ENCODE measurements around the gene EIF2AK2.

DNA sequence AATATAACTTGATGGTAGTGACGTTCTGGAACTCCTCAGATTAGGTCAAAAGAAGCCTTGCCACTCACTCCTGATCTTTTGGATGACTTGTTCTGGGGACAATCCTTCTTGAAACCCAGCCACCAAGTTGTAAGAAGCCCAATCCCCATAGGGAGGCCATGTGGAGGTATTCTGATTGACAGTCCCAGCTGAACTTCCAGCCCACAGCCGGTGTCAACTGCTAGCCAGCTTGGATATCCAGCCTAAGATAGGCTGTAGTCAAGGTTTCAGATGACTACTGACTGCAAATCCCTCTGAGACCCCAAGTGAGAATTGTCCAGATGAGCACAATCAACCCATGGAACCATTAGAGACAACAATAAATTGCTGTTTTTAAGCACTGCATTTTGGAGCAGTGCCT, 31.4 kb downstream of the EIF2AK2 start:
- TF ChIP-seq, protein P1, sequence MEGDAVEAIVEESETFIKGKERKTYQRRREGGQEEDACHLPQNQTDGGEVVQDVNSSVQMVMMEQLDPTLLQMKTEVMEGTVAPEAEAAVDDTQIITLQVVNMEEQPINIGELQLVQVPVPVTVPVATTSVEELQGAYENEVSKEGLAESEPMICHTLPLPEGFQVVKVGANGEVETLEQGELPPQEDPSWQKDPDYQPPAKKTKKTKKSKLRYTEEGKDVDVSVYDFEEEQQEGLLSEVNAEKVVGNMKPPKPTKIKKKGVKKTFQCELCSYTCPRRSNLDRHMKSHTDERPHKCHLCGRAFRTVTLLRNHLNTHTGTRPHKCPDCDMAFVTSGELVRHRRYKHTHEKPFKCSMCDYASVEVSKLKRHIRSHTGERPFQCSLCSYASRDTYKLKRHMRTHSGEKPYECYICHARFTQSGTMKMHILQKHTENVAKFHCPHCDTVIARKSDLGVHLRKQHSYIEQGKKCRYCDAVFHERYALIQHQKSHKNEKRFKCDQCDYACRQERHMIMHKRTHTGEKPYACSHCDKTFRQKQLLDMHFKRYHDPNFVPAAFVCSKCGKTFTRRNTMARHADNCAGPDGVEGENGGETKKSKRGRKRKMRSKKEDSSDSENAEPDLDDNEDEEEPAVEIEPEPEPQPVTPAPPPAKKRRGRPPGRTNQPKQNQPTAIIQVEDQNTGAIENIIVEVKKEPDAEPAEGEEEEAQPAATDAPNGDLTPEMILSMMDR (IDR thresholded peaks at IDR 0.05) = no peak
- no peak for TF ChIP-seq ZFX (IDR thresholded peaks at IDR 0.05; ENCODE audit: borderline replicate concordance)

Data from 22Rv1 (cell line).